HL-60/S4 treated with phorbol 12-myristate 13-acetate at 8.2 ng/mL for 4 days and 3 days (cell line): ENCODE data around the gene FBXL7.

Experiments used
- in situ Hi-C: fragments of 300-500 bp; cut with MboI; formaldehyde crosslinking; loops from 2 replicates; pipeline ENCODE4 v1.15.0; 2022; ENCODE audit warnings: low sequenced_read_pairs

Gene FBXL7

DNA sequence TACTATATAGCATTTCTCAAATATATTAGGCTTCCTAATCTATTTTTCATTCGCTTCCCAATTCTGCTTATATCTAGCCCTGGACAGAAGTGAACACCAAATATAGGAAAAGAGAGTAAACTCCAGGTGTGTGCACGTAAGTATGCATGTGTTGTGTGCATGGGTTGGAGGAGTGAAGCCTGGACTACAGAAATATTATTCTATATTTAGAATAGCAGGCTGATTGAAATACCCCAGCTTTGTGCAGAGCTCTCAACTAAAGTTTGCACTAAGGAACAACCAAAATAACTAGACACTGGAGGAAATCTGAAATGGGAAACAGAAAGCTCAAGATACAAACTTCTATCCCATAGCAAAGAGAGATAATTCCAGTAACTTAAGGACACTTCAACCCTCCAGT is 480.9 kb downstream of the FBXL7 start:
- in situ Hi-C loops, result no loop called here

DNA sequence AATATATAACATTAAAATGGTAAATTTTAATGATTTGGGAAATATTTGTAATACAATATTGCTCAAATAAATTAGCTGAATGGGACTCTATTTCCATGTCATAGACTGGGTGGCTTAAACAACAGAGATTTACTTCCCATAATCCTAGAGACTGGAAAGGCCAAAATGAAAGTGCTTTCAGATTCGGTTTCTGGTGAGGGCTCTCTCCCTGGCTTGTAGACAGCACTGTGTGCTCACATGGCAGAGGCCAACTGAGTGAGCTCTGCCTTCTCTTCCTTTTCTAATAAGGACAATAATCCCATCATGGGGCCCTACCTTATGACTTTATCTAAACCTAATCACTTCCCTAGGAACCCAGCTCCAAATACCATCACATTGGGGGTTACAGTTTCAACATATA is 483.4 kb downstream of the FBXL7 start:
- in situ Hi-C loops, result no loop called here
